HepG2 (cell line): Measurements from ENCODE around the gene OLFM2. TPM values are rescaled to one million over a fixed set of nuclear protein-coding genes. Genes with fewer than 3 reads are reported as not detected.

Experiments used
- ARNT ChIP-seq: fragments of 450-650 bp; IDR thresholded peaks from 2 replicates; pipeline ENCODE4 v1.6.1; 2017
- ARNTL ChIP-seq: sonication (generic); formaldehyde crosslinking; IDR thresholded peaks from 2 replicates; pipeline ENCODE4 v1.4.0; 2020; ENCODE audit warnings: mild to moderate bottlenecking, missing genetic modification reagents
- CREM ChIP-seq, 2 experiments: sonication (generic) in 1 of 2; formaldehyde crosslinking in 1 of 2; IDR thresholded peaks; 2 replicates each; pipeline versions ENCODE4 v1.4.0 to v1.6.1; 2016 to 2020; ENCODE audit warnings: antibody characterized with exemption in 1 of 2, mild to moderate bottlenecking in 1 of 2, missing genetic modification reagents in 1 of 2
- GLI4 ChIP-seq: sonication (generic); formaldehyde crosslinking; IDR thresholded peaks from 2 replicates; pipeline ENCODE4 v1.5.1; 2020; ENCODE audit warnings: missing genetic modification reagents, mild to moderate bottlenecking, moderate library complexity, borderline replicate concordance
- LCORL ChIP-seq, 2 experiments: fragments of 450-650 bp in 1 of 2; sonication (generic) in 1 of 2; formaldehyde crosslinking in 1 of 2; IDR thresholded peaks; 2 replicates each; pipeline versions ENCODE4 v1.5.0 to v1.6.1; 2017 to 2020; ENCODE audit warnings: antibody characterized with exemption in 1 of 2, missing genetic modification reagents in 1 of 2
- PHB2 ChIP-seq: fragments of 450-650 bp; IDR thresholded peaks from 2 replicates; pipeline ENCODE4 v1.6.1; 2018; ENCODE audit not compliant: partially characterized antibody
- SCMH1 ChIP-seq: sonication (generic); formaldehyde crosslinking; IDR thresholded peaks from 2 replicates; pipeline ENCODE4 v1.9.0; 2021; ENCODE audit warnings: missing genetic modification reagents, mild to moderate bottlenecking, borderline replicate concordance
- SMAD9 ChIP-seq: sonication (generic); formaldehyde crosslinking; IDR thresholded peaks from 2 replicates; pipeline ENCODE4 v1.5.1; 2020; ENCODE audit warnings: mild to moderate bottlenecking, missing genetic modification reagents
- SRSF4 ChIP-seq: fragments of 200-400 bp; formaldehyde crosslinking; IDR thresholded peaks from one replicate; pipeline ENCODE4 v1.6.1; 2018; ENCODE audit warnings: mild to moderate bottlenecking, low read depth, low read length, moderate library complexity; ENCODE audit not compliant: poor library complexity, severe bottlenecking
- TEAD2 ChIP-seq: sonication (generic); formaldehyde crosslinking; IDR thresholded peaks from 2 replicates; pipeline ENCODE4 v1.9.0; 2021; ENCODE audit warnings: missing genetic modification reagents
- THRA ChIP-seq: sonication (generic); formaldehyde crosslinking; IDR thresholded peaks from 2 replicates; pipeline ENCODE4 v1.4.0; 2020; ENCODE audit warnings: missing genetic modification reagents, borderline replicate concordance
- ZFP90 ChIP-seq: sonication (generic); formaldehyde crosslinking; IDR thresholded peaks from 2 replicates; pipeline ENCODE4 v1.8.0; 2022; ENCODE audit warnings: missing genetic modification reagents, mild to moderate bottlenecking, inconsistent platforms, borderline replicate concordance
- ZNF383 ChIP-seq: sonication (generic); formaldehyde crosslinking; IDR thresholded peaks from 2 replicates; pipeline ENCODE4 v1.4.0; 2020; ENCODE audit warnings: missing genetic modification reagents, mild to moderate bottlenecking, borderline replicate concordance
- polyA plus RNA-seq, 8 experiments: library from polyadenylated mRNA; depleted of rRNA in 3 of 8; stranded (reverse) in 7 of 8; unstranded in 1 of 8; fragments of >200 nt; fragmentation: Illumina TruSeq in 4 of 8; extraction: Trizol in 4 of 8; gene quantifications; 2 replicates each; pipeline versions ENCODE4 v1.2.1 to v1.2.3, GENCODE V29; 2011 to 2016; ENCODE audit warnings: low read depth in 4 of 8, missing spikeins in 1 of 8, mixed read lengths in 1 of 8; ENCODE audit not compliant: insufficient read depth in 1 of 8
- total RNA-seq, 5 experiments: library from RNA; depleted of rRNA; stranded (reverse); fragments of >200 nt; fragmentation: Illumina TruSeq; extraction: Trizol; gene quantifications; 2 replicates each; pipeline ENCODE4 v1.2.3, GENCODE V29; 2016; ENCODE audit warnings: low read depth in 1 of 5
- TF ChIP-seq, protein P1 (sequence below): sonication (generic); formaldehyde crosslinking; IDR thresholded peaks from 2 replicates; pipeline ENCODE4 v1.4.0; 2020; ENCODE audit warnings: missing genetic modification reagents
- TF ChIP-seq, protein P2 (sequence below): IDR thresholded peaks from 2 replicates; pipeline ENCODE4 v1.6.1; 2012; ENCODE audit warnings: low read depth, low read length, improper control_type of control experiment
- TF ChIP-seq, protein P3 (sequence below): sonication (generic); formaldehyde crosslinking; IDR thresholded peaks from 2 replicates; pipeline ENCODE4 v1.4.0; 2020; ENCODE audit warnings: missing genetic modification reagents
- TF ChIP-seq, protein P4 (sequence below): IDR thresholded peaks from 2 replicates; pipeline ENCODE4 v1.6.1; 2012; ENCODE audit warnings: inconsistent platforms

Gene OLFM2
- total and polyA plus RNA-seq, 2 of the 13 experiments (the other 11 are each of a cell fraction or from before 2014, with no cell fraction given): 0.20 to 0.51 TPM

DNA sequence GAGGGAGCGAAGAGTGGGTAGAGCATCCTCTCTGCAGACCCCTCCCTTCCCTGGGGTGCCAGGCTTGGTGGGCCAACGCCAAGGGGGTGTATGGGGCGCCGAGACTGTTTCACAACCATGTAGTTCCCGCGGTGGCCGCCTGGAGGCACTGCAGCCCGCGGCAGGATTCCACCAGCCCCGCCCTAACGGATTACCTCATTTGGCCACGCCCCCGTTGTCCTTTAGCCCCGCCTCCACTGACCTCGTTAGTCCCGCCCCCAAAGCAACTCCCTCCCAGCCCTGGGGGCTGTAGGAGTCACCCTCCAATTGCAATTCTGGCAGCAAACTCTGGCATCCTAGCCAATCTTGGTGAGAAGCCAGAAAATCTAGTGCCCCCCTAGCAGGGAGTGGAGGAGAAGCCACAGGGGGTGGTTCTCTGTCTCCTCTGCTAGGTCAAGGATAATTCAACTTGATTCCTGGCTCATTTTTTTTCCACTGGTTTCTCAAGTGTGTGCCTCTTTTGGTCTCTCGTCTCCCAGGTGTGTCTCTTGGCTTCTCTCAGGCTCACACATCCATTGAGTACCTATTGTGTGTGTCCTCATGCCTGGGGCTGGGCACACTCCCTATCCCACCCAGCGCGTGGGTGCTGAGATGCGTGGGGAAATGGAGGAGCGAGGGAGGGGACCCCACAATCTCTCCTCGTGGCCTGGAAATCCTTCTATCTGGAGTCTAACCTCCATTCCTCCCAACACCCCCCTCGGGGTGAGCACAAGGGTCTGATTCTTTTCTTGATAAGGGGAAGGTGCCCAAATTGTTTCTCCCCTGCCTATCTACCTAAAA is 2.0 kb downstream of the OLFM2 start (continued):
- TF ChIP-seq, protein P1, sequence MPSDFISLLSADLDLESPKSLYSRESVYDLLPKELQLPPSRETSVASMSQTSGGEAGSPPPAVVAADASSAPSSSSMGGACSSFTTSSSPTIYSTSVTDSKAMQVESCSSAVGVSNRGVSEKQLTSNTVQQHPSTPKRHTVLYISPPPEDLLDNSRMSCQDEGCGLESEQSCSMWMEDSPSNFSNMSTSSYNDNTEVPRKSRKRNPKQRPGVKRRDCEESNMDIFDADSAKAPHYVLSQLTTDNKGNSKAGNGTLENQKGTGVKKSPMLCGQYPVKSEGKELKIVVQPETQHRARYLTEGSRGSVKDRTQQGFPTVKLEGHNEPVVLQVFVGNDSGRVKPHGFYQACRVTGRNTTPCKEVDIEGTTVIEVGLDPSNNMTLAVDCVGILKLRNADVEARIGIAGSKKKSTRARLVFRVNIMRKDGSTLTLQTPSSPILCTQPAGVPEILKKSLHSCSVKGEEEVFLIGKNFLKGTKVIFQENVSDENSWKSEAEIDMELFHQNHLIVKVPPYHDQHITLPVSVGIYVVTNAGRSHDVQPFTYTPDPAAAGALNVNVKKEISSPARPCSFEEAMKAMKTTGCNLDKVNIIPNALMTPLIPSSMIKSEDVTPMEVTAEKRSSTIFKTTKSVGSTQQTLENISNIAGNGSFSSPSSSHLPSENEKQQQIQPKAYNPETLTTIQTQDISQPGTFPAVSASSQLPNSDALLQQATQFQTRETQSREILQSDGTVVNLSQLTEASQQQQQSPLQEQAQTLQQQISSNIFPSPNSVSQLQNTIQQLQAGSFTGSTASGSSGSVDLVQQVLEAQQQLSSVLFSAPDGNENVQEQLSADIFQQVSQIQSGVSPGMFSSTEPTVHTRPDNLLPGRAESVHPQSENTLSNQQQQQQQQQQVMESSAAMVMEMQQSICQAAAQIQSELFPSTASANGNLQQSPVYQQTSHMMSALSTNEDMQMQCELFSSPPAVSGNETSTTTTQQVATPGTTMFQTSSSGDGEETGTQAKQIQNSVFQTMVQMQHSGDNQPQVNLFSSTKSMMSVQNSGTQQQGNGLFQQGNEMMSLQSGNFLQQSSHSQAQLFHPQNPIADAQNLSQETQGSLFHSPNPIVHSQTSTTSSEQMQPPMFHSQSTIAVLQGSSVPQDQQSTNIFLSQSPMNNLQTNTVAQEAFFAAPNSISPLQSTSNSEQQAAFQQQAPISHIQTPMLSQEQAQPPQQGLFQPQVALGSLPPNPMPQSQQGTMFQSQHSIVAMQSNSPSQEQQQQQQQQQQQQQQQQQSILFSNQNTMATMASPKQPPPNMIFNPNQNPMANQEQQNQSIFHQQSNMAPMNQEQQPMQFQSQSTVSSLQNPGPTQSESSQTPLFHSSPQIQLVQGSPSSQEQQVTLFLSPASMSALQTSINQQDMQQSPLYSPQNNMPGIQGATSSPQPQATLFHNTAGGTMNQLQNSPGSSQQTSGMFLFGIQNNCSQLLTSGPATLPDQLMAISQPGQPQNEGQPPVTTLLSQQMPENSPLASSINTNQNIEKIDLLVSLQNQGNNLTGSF (CRISPR knock-in tag): no peak
- TF ChIP-seq PHB2 (no peak), SRSF4 (no peak), TEAD2 (CRISPR knock-in tag) (no peak), THRA (CRISPR knock-in tag) (peak; percentile 35; the same call in 1 of the 2 replicates), ARNT (no peak), CREM (IDR thresholded peaks at IDR 0.05) (0 out of 2 replicates have a peak, but pooled peaks have one; percentile 15), CREM (CRISPR knock-in tag; IDR thresholded peaks at IDR 0.05) (no peak), ARNTL (no peak), GLI4 (CRISPR knock-in tag) (no peak), LCORL (IDR thresholded peaks at IDR 0.05) (no peak), LCORL (CRISPR knock-in tag; IDR thresholded peaks at IDR 0.05) (no peak), ZFP90 (no peak), ZNF383 (CRISPR knock-in tag) (no peak), SCMH1 (CRISPR knock-in tag) (no peak), SMAD9 (no peak)
- TF ChIP-seq, protein P2, sequence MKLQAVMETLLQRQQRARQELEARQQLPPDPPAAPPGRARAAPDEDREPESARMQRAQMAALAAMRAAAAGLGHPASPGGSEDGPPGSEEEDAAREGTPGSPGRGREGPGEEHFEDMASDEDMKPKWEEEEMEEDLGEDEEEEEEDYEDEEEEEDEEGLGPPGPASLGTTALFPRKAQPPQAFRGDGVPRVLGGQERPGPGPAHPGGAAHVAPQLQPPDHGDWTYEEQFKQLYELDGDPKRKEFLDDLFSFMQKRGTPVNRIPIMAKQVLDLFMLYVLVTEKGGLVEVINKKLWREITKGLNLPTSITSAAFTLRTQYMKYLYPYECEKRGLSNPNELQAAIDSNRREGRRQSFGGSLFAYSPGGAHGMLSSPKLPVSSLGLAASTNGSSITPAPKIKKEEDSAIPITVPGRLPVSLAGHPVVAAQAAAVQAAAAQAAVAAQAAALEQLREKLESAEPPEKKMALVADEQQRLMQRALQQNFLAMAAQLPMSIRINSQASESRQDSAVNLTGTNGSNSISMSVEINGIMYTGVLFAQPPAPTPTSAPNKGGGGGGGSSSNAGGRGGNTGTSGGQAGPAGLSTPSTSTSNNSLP: no peak
- TF ChIP-seq, protein P3, sequence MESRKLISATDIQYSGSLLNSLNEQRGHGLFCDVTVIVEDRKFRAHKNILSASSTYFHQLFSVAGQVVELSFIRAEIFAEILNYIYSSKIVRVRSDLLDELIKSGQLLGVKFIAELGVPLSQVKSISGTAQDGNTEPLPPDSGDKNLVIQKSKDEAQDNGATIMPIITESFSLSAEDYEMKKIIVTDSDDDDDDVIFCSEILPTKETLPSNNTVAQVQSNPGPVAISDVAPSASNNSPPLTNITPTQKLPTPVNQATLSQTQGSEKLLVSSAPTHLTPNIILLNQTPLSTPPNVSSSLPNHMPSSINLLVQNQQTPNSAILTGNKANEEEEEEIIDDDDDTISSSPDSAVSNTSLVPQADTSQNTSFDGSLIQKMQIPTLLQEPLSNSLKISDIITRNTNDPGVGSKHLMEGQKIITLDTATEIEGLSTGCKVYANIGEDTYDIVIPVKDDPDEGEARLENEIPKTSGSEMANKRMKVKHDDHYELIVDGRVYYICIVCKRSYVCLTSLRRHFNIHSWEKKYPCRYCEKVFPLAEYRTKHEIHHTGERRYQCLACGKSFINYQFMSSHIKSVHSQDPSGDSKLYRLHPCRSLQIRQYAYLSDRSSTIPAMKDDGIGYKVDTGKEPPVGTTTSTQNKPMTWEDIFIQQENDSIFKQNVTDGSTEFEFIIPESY (CRISPR knock-in tag): peak; percentile 20; the same call in 1 of the 2 replicates
- TF ChIP-seq, protein P4, sequence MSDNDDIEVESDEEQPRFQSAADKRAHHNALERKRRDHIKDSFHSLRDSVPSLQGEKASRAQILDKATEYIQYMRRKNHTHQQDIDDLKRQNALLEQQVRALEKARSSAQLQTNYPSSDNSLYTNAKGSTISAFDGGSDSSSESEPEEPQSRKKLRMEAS: no peak; the same call in 1 of the 2 replicates
